HuH-7.5 (cell line): ENCODE data around the gene DDI2.

Experiments used
- DNase-seq: peaks from one replicate; pipeline ENCODE4 v3.0.0; 2011; ENCODE audit warnings: low spot score

DDI2 gene

GRCh38 chr1:15702722-15703550, 85.7 kb downstream of the DDI2 start:
- DNase-seq = no peak

GRCh38 chr1:15703562-15703961, 86.3 kb downstream of the DDI2 start:
- DNase-seq = no peak

GRCh38 chr1:15704526-15705183, 87.4 kb downstream of the DDI2 start:
- no peak for DNase-seq

- no peak for DNase-seq
Observed at GRCh38 chr1:15705184-15705566, 87.9 kb downstream of the DDI2 start.

GRCh38 chr1:15706751-15707150, 89.5 kb downstream of the DDI2 start:
- no peak for DNase-seq

GRCh38 chr1:15707239-15707925, 90.1 kb downstream of the DDI2 start:
- DNase-seq = no peak

- DNase-seq = no peak
Observed at GRCh38 chr1:15708486-15709137, 91.4 kb downstream of the DDI2 start.

GRCh38 chr1:15709226-15709625, 92.0 kb downstream of the DDI2 start:
- no peak for DNase-seq

- no peak for DNase-seq
Observed at GRCh38 chr1:15712168-15712567, 94.9 kb downstream of the DDI2 start.

- no peak for DNase-seq
Observed at GRCh38 chr1:15714406-15715136, 97.3 kb downstream of the DDI2 start.

GRCh38 chr1:15717418-15718125, 100.3 kb downstream of the DDI2 start:
- no peak for DNase-seq

- no peak for DNase-seq
Observed at GRCh38 chr1:15718199-15718601, 100.9 kb downstream of the DDI2 start.
